Inferior parietal cortex (tissue), 1 donor: ENCODE measurements around the gene PRSS38.

Experiments
- DNase-seq: peaks from one replicate; pipeline ENCODE4 v3.0.0-alpha.2; 2016; ENCODE audit errors: extremely low spot score

PRSS38 gene

GRCh38 chr1:227779021-227779441 is 36.4 kb upstream of the PRSS38 start:
- DNase-seq: no peak

GRCh38 chr1:227779685-227780084 is 35.8 kb upstream of the PRSS38 start:
- no peak for DNase-seq

- DNase-seq: no peak
Observed at GRCh38 chr1:227780101-227781044, 35.1 kb upstream of the PRSS38 start.

- DNase-seq: no peak
Observed at GRCh38 chr1:227781314-227781930, 34.1 kb upstream of the PRSS38 start.

- DNase-seq: no peak
Observed at GRCh38 chr1:227782226-227782625, 33.2 kb upstream of the PRSS38 start.

- DNase-seq: no peak
Observed at GRCh38 chr1:227785094-227785804, 30.2 kb upstream of the PRSS38 start.

- DNase-seq: no peak
Observed at GRCh38 chr1:227785805-227786671, 29.4 kb upstream of the PRSS38 start.

- DNase-seq: no peak
Observed at GRCh38 chr1:227786673-227787512, 28.6 kb upstream of the PRSS38 start.

GRCh38 chr1:227787513-227788270 is 27.8 kb upstream of the PRSS38 start:
- peak; percentile 54 for DNase-seq

GRCh38 chr1:227788271-227789083 is 27.0 kb upstream of the PRSS38 start:
- DNase-seq: no peak

GRCh38 chr1:227789084-227790033 is 26.1 kb upstream of the PRSS38 start:
- no peak for DNase-seq

- no peak for DNase-seq
Observed at GRCh38 chr1:227790034-227790400, 25.5 kb upstream of the PRSS38 start.

- DNase-seq: no peak
Observed at GRCh38 chr1:227790868-227791267, 24.6 kb upstream of the PRSS38 start.

- no peak for DNase-seq
Observed at GRCh38 chr1:227791425-227792143, 23.9 kb upstream of the PRSS38 start.

GRCh38 chr1:227792216-227793078 is 23.0 kb upstream of the PRSS38 start:
- no peak for DNase-seq
